Mammary epithelial cell (primary cell): ENCODE results near the gene PLPPR5.

Source experiments
- CTCF ChIP-seq, 2 donors: IDR thresholded peaks in 1 of 2; conservative IDR thresholded peaks in 1 of 2; 2 replicates each; pipeline ENCODE4 v1.5.1; 2011 to 2012; ENCODE audit warnings: inconsistent platforms in 2 of 2, low read length in 2 of 2, mild to moderate bottlenecking in 2 of 2, control low read depth in 1 of 2, low read depth in 1 of 2; ENCODE audit not compliant: insufficient read depth in 1 of 2; ENCODE audit errors: extremely low read depth in 1 of 2
- EZH2 ChIP-seq: IDR thresholded peaks from 2 replicates; pipeline ENCODE4 v1.6.1; 2012; ENCODE audit warnings: low read length, inconsistent platforms, borderline replicate concordance

DNA sequence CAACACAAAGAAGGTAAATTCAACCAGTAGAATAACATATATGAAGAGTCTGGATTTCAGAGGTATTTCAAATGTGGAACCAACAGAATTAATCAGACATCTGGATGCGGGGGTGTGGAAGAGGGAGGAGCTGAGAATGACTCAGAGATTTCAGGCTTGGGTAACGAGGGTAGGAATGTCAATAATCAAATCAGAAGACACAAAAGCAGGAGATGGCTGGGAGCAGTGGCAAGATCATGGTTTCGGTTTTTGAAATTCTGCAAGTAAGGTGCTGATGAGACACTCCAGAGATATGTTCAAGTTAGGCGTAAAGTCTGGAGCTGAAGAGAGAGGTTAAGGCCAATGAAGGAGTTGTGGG lies 64.0 kb downstream of the PLPPR5 start:
- TF ChIP-seq CTCF (conservative IDR thresholded peaks at IDR 0.05 in 1 of 2, IDR thresholded peaks at IDR 0.05 in 1 of 2; ENCODE audit: extremely low read depth in 1 of 2, insufficient read depth in 1 of 2, low read depth in 1 of 2, low read length in 2 of 2) (no peak), EZH2 (no peak)
